GM12873 (cell line): ENCODE measurements around the gene KCNQ1.
A peak's percentile ranks its signal among the peaks of the same experiment; 100 is the strongest.

Source experiments
- TF ChIP-seq, protein P1 (sequence below): IDR thresholded peaks from 2 replicates; pipeline ENCODE4 v1.5.1; 2012; ENCODE audit warnings: low read depth, mild to moderate bottlenecking, moderate library complexity, low read length, control low read depth; ENCODE audit not compliant: insufficient read depth; ENCODE audit errors: missing control alignments

KCNQ1 gene

DNA sequence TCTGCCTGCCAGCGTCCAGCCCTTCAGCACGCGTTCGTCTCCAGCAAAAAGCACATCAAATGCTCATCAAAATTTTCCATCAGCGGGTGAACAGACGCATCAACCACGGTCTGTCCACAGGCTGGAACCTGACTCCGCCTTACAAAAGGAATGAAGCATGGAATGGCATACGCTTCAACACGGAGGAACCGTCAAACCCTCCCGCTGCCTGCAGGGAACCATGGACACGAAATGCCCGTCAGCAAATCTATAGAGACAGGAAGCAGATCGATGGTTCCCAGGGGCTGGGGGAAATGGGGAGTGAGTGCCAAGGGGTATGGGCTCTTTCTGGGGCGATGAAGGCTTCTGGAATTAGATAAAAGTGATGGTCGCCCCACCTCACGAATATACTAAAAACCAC, 28.0 kb upstream of the KCNQ1 start:
- TF ChIP-seq, protein P1, sequence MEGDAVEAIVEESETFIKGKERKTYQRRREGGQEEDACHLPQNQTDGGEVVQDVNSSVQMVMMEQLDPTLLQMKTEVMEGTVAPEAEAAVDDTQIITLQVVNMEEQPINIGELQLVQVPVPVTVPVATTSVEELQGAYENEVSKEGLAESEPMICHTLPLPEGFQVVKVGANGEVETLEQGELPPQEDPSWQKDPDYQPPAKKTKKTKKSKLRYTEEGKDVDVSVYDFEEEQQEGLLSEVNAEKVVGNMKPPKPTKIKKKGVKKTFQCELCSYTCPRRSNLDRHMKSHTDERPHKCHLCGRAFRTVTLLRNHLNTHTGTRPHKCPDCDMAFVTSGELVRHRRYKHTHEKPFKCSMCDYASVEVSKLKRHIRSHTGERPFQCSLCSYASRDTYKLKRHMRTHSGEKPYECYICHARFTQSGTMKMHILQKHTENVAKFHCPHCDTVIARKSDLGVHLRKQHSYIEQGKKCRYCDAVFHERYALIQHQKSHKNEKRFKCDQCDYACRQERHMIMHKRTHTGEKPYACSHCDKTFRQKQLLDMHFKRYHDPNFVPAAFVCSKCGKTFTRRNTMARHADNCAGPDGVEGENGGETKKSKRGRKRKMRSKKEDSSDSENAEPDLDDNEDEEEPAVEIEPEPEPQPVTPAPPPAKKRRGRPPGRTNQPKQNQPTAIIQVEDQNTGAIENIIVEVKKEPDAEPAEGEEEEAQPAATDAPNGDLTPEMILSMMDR: no peak

DNA sequence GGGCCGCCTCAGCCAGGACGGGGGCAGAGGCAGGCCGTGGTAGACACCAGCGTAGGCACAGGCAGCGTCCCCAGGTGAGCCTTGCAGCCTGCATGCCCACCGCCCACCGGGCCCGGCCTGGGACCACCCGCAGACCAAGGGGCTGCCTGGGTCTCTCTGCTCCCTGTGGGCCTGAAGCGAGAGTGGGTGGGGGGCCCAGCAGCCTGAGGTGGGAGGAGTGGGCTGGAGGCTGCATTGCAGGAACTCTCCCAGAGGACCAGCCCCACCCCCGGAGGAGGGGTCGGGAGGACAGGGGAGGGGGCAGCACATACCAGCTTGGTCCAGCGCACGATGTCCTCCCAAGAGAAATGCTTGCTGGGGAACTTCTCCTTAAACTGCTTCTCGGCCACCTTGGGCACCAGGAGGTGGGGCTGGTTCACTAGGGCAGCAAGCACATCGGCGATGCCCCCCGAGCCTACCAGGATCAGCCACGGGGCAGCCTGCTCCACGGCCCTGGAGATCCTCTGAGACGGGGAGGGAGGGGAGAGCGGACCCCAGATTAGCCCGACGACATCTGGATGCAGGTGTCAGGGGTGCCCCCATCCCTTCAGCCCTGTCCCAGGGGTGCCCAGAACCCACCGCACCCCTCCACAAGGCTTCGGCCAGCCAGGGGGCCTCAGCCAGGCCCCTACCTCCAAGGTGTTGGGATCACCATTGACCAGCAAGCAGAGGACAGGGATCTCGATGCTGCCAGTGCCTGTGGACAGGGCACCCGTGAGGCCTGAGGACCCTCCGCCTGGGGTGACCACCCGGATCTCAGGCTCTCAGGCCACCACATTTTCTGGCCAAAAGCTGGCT, 26.7 kb upstream of the KCNQ1 start:
- TF ChIP-seq, protein P1: no peak

DNA sequence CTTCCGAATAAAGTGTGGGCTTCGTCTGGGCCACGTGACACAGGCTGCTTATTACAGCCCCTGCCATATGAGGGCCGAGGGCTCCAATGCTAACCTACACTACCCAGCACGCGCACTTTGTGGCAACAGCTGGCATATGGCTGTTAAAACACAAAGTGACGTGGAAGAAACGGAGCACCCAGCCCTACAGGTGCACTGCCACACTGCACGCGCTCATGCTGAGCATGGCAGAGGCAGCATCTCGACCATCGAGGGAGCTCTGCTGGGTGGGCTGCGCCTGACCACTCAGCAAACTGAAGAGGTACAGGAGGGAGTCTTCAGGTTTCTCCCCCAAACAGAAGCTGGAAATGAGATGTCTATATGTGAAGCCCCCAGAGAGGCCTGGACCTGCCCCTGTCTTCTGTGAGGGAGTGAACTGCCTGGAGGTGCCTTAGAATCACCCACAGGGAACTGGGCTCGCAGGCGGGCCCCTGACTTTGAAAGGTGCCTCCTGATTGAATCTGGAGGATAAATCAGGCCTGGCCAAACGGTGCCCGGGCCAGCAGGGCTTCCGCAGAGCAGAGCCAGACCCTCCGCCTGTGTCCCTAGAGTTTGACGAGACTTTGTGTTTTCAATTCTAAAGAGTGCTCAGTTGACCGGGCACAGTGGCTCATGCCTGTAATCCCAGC, 26.0 kb upstream of the KCNQ1 start:
- TF ChIP-seq, protein P1: no peak

DNA sequence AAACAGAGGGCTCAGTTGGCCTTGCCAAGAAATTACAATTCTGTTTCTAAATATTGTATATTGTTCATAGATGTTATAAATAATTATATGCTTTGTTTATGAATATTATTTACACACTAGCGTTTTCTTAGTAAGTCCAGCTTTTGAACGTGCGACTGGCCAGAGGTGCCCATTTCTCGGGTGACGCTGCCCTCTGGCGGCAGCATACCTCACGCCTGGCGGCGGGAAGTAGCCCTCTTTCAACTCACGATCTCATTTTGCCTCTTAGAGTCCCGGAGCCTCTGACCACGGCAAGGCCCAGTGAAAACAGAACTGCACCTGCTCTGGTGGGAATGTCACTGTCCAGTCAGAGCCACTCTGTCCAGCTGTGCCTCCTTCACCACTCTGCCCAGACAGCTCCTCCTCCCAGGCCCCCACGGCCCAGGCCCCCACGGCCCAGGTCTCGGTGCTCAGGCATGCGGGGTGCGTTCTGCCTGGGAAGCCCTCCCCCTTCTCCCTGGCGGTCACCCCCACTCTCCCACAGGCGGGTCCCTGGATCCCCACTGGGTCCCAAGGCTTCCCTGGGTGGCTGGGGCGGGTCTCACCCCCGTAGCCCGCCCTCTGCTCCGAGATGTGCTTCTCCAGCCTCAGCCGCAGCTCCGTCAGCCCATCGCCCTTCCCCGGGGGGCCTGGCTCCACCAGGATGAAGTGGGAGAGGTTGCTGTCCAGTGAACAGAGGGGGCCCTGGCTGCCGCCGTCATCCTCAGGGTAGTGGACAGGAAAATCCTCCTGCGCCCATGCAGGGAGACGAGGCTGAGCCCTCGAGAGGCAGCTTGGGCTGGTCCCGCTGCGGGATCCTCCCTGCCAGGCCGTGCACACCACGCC, 24.9 kb upstream of the KCNQ1 start:
- TF ChIP-seq, protein P1: peak; percentile 87

DNA sequence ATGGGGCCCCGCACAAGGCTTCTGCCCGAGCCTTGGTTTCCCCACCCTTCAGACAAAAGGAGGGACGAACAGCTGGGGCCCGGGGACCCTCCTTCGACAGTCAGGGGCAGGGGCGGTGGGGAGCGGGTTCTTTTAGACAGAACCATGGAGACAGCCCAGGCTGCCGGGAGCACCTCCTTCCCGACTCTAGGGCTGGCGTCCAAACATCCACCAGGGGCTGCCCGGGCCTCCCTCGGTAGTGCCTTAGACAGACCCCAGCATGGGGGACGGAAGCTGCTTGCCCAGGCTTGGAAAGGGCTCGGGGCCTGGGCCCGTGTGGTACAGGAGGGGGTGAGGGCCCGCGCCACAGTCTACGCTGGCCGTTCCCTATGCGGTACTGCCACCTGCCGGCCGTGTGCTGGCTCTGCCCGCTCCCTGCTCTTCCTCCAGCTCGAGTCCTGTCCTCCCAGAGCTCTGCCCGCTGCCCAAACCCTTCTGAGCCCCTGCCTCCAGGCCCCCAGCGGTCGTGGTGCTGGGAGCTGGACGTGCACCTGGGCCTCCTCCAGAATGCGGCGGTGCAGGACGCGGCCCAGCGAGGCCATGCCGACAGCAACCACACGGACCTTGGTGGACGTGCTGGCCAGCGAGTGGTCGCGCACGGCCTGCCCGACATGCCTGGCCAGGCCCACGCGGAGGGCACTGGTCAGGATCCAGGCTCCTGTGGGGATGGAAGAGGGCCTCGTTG, 24.1 kb upstream of the KCNQ1 start:
- TF ChIP-seq, protein P1: peak; percentile 96

DNA sequence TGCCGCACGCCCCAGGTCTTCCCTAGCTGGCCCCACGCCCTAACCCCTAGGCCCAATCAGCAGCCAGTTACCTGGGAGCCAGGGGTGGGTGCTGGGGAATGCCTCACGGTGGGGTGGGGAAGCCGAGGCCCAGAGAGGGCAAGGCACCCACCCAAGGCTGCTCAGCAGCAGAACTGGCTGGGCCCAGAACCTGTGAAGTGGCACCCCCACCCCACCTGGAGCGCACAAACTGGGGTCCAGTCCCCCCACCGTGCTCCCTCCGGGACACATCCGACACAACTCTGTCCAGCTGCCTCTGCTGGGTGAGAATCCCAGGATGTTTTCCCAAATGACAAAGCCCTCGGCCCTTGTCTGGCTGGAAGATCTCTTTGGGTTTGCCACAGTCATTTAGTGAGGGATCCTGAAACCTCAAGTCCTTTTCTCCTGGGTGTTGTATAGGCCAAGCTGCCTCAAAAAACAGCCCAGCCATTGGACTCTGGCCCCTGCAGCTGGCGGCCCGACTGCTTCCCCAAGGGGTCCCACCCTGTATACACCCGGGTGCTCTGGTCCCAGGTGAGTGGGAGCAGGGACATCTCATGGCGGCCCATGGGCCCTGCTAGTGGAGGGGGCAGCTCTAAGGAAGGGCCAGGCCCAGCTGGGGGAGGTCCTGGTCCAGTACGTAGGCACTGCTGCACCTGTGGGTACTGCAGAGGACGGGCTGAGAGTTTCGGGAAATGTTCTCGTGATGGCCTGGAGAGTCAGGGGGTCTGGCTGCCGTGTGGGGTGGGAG, 23.4 kb upstream of the KCNQ1 start:
- TF ChIP-seq, protein P1: no peak
